HG03342 (cell line): ENCODE results near the gene EZR.
A peak's percentile ranks its signal among the peaks of the same experiment; 100 is the strongest.

Source experiments
- ATAC-seq: cut with Tn5 transposase; IDR thresholded peaks from one replicate; pipeline ENCODE4 v1.9.1; 2021; ENCODE audit warnings: mild to moderate bottlenecking, moderate library complexity; ENCODE audit not compliant: unreplicated experiment

EZR gene

GRCh38 chr6:158819977-158820622 lies 932 bp upstream of the EZR start:
- ATAC-seq: no peak

GRCh38 chr6:158818581-158819212 lies 471 bp downstream of the EZR start:
- peak; percentile 35 for ATAC-seq

GRCh38 chr6:158817728-158818580 lies 1.2 kb downstream of the EZR start:
- ATAC-seq: peak; percentile 35

GRCh38 chr6:158816803-158817727 lies 2.1 kb downstream of the EZR start:
- no peak for ATAC-seq

- no peak for ATAC-seq
Measured at GRCh38 chr6:158816329-158816728, 2.8 kb downstream of the EZR start.

GRCh38 chr6:158815907-158816306 lies 3.3 kb downstream of the EZR start:
- ATAC-seq: no peak

GRCh38 chr6:158815379-158815724 lies 3.8 kb downstream of the EZR start:
- ATAC-seq: no peak

GRCh38 chr6:158813032-158813431 lies 6.1 kb downstream of the EZR start:
- no peak for ATAC-seq

- no peak for ATAC-seq
Measured at GRCh38 chr6:158812611-158813010, 6.6 kb downstream of the EZR start.

GRCh38 chr6:158810155-158811095 lies 8.7 kb downstream of the EZR start:
- no peak for ATAC-seq

GRCh38 chr6:158808941-158809678 lies 10.1 kb downstream of the EZR start:
- peak; percentile 77 for ATAC-seq

- no peak for ATAC-seq
Measured at GRCh38 chr6:158808442-158808833, 10.7 kb downstream of the EZR start.

- ATAC-seq: no peak
Measured at GRCh38 chr6:158807515-158808441, 11.4 kb downstream of the EZR start.

- ATAC-seq: no peak
Measured at GRCh38 chr6:158805698-158806377, 13.3 kb downstream of the EZR start.

GRCh38 chr6:158804207-158804606 lies 15.0 kb downstream of the EZR start:
- no peak for ATAC-seq

GRCh38 chr6:158803733-158804143 lies 15.4 kb downstream of the EZR start:
- peak; percentile 69 for ATAC-seq

- ATAC-seq: no peak
Measured at GRCh38 chr6:158801655-158802294, 17.4 kb downstream of the EZR start.
